CD4-positive, alpha-beta T cell treated with Interleukin-1 beta for 1 hour (primary cell): Measurements from ENCODE around the gene TUBA8.
"Not testable (repeated sequence)": the region's sequence is repeated elsewhere in the genome, so short reads cannot be mapped to it uniquely, and the experiment has no call there.

Experiments
- DNase-seq, 2 donors: peaks; one replicate each; pipeline ENCODE4 v3.0.0-alpha.2; 2020 to 2022

TUBA8 gene

GRCh38 chr22:18108187-18108586 is 2.4 kb upstream of the TUBA8 start:
- no peak for DNase-seq

GRCh38 chr22:18109410-18110193 is 1.0 kb upstream of the TUBA8 start:
- DNase-seq: no peak

GRCh38 chr22:18110954-18111758 is 547 bp downstream of the TUBA8 start:
- no peak for DNase-seq

DNA sequence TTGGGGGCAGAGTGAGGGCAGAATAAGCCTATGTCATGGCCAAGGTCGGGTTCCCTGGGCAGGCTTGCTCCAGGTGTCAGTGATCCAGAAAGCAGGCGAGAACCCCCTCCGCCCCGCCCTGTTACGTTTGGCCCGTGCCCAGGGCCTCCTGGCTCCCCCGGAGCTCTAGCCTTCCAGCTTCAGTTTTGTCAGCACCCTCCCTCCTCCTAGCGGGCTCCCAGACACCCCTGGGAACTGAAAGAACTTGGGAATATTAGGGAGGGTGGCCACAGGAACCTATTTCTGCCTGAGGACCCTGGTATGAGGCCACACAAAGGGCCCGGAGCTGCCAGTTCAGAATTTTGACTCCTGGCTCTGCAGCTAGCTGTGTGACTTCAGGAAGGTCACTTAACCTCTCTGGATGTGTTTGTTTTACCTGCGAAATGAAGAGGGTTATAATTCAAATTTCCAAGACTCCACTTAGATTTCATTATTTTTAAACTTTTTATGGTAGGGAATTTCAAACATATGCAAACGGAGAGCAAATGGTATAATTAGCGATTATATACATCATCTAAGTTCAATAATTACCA is 1.2 kb downstream of the TUBA8 start:
- DNase-seq: no peak

DNA sequence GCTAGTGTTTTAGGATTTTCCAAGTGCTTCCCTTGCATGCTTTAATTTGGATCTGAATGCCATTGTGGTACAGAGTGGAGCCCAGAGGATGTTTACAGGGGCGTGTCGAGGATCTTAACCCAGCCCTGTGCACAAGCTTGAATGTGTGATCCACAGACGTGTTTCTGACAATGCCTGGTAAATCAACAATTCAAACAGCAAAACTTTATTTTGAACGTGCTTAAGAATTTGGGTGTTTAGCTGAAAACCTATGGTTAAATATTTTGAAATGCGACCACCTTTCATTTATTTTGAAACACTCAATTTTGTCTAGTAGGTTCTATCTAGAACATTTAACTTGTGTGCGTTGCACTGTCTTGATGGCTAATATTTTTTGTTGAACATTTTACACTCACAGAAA is 1.8 kb downstream of the TUBA8 start:
- DNase-seq: no peak

- no peak for DNase-seq
Measured at GRCh38 chr22:18113680-18114394, 3.2 kb downstream of the TUBA8 start.

- DNase-seq: no peak
Measured at GRCh38 chr22:18114495-18114894, 3.9 kb downstream of the TUBA8 start.

- DNase-seq: no peak
Measured at GRCh38 chr22:18114976-18115652, 4.5 kb downstream of the TUBA8 start.

DNA sequence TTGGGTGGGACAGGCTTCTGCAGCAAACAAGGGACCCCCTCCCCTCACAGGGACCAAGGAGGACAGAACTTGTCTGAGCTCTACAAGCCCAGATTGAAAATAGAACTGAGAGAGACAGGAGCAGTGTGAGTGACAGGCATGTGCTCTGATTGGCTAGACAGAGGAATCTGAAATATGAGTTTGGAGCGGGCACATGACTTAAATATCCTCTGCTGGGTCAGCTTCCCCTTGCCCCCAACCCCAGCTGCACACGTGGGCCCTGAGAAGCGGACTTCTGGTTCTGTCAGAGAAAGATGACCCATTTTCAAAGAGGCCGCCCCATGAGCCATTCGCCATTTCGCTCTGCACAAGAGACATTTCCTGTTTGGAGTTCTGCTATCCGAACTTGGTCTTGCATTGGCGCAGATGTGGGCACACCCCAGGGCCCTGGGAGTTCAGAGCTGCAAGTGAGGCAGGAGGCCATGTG is 5.3 kb downstream of the TUBA8 start:
- no peak for DNase-seq

DNA sequence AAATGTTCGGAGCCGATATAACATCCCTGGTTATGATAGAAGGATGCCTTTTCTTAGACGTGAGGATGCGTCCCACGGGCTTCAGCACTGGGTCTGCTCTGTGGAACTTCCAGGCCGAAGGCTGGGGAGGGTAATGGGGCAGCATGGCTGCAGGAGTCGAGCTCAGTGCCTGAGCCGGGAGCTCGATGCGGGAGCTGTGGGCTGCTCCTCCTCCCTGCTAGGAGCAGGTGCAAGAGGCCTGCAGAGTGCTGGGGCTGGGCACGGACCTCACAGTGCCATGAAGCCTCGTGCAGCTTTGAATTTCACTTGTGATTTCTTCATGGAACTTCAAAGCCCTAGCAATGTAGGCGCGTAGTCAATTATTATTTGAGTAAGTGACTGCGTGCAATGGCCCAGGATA is 6.0 kb downstream of the TUBA8 start:
- DNase-seq: no peak

- no peak for DNase-seq
Measured at GRCh38 chr22:18118345-18118915, 7.8 kb downstream of the TUBA8 start.

GRCh38 chr22:18119409-18120110 is 9.0 kb downstream of the TUBA8 start:
- no peak for DNase-seq

GRCh38 chr22:18120857-18121256 is 10.2 kb downstream of the TUBA8 start:
- no peak for DNase-seq

- no peak for DNase-seq
Measured at GRCh38 chr22:18121506-18121905, 10.9 kb downstream of the TUBA8 start.

DNA sequence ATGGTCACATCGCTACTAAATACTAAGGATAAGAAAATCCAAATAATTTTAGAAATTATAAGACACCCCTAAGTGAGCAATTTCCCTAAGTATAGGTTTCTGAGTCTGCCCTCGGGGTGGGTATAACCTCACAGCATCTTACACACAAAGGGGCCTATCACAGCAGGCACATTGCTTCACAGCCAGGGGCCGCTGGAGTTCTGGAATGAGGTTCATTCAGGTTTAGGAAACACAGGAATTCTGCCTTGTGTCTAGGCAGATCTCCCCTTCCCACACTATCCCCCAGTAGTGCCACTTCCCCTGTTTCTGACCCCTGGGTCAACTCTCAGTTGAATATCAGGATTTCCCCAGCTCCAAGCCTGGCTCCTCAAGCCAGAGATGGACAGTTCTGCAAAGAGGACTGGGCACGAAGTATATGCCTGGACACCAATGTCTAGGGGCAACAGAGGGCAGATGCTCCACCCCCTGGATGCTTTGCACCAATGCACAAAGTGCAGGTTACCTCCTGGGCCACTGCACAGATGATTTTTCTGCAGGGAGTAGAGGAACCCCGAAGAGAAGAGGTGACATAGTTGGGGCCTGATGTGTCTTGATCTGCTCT is 11.4 kb downstream of the TUBA8 start:
- DNase-seq: no peak

GRCh38 chr22:18123476-18124025 is 12.9 kb downstream of the TUBA8 start:
- DNase-seq: not testable (repeated sequence)

GRCh38 chr22:18126606-18127005 is 16.0 kb downstream of the TUBA8 start:
- DNase-seq: no peak

DNA sequence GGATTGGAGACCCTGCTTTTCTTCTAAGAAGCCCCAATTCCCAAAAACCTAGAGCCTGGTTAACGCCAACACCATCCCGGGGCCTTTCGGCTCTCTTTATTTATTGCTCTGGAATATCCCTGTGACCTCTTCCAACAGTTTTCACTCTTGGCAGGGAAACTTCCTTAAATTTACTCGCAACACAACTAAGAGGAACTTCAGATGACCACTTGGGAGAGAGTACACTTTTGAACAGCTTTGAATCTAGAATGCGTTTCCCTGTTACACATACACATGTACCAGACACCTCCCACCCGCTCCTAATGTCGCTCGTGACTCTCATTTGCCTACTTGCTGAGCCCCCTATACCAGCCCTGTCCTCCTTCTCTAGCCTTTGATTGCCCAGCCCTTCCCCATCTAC is 19.4 kb downstream of the TUBA8 start:
- DNase-seq: no peak

DNA sequence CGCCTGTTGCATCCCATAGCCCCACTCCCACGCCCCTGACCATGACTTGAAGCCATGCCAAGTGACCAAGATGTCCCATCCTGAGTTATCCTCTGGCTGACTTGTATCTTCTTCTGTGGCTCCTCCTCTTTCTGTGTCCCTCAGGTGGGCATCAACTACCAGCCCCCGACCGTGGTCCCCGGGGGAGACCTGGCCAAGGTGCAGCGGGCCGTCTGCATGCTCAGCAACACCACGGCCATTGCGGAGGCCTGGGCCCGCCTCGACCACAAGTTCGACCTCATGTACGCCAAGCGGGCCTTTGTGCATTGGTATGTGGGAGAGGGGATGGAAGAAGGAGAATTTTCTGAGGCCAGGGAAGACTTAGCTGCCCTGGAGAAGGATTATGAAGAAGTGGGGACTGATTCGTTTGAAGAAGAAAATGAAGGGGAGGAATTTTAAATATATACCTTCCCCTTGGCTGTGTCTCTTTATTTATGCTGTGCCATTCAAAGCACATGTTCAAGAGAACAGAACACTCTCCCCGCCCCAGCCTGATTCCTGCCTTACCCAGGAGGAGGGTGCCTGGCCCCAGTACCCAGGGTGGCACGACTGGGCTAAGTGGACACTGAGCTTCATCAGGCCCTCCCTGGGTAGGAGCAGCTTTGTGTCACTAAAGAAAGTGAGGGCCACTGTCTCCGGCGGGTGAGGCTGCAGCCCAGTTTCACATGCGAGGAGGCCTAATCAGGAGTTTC is 20.3 kb downstream of the TUBA8 start:
- no peak for DNase-seq

DNA sequence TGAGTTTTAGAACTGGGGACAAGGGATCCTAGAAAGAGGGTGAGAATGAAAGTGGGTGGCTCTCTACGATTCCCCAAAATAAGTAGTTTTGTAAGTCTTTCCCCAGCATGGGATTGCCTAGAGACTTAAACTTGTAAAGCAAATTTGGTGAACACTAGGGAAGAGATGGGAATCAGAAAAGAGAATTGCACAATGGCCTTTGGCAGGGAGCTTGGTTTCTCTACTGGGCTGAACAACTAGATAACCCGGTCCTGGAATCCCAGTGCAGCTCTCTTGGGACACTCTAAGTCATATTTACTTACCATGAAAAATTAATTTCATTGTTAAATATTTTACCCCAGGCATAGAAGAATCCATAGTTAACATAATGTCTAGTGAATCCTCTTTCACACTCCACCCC is 22.8 kb downstream of the TUBA8 start:
- no peak for DNase-seq
